AG10803 (cell line): ENCODE data around the gene LLCFC1.

Source experiments
- DNase-seq: peaks from one replicate; pipeline ENCODE4 v3.0.0; 2010; ENCODE audit warnings: low read depth
- H3K4me3 ChIP-seq: 2 replicates; pipeline ENCODE4 v1.5.1; 2011; ENCODE audit warnings: mild to moderate bottlenecking, low read length, control low read depth
- CTCF ChIP-seq: conservative IDR thresholded peaks from 2 replicates; pipeline ENCODE4 v1.5.1; 2011; ENCODE audit warnings: mild to moderate bottlenecking, low read length, control low read depth, inconsistent platforms

Gene LLCFC1

DNA sequence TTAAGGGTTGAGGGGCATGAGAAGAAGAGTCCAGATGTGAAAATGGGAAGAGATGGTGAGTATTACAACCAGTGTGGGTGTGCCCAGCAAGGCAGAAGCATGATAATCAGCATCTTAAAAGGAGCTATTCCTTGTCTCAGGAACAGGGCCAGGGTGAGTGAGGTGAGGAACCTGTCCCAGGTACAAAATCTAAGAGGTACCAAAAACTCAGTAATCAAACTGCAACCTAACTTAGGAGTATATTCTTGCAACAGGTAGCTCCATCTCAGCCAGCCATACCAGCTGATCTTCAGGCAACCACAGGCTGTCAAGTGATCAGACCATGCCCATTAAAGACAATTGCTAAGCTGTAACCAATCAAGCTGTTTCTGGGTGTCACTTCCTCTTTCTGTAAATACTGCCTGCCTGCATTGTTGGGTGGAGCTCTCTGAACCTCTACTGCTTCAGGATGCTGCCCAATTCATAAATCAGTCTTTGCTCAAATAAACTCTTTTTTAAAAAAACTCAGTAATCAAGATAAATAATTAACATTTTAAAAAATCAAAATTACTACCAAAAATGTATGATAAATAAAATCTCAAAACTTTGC is 15.5 kb downstream of the LLCFC1 start:
- no peak overlapping the region for H3K4me3 ChIP-seq
- DNase-seq = no peak
- TF ChIP-seq CTCF = no peak

- DNase-seq = no peak
- no peak for TF ChIP-seq CTCF
- H3K4me3 ChIP-seq = no peak overlapping the region
Observed at GRCh38 chr7:142956951-142957623, 17.8 kb downstream of the LLCFC1 start.

GRCh38 chr7:142957723-142958122 is 18.4 kb downstream of the LLCFC1 start:
- H3K4me3 ChIP-seq = no peak overlapping the region
- no peak for TF ChIP-seq CTCF
- no peak for DNase-seq

- TF ChIP-seq CTCF = no peak
- no peak overlapping the region for H3K4me3 ChIP-seq
- DNase-seq = no peak
Observed at GRCh38 chr7:142959202-142959601, 19.9 kb downstream of the LLCFC1 start.

DNA sequence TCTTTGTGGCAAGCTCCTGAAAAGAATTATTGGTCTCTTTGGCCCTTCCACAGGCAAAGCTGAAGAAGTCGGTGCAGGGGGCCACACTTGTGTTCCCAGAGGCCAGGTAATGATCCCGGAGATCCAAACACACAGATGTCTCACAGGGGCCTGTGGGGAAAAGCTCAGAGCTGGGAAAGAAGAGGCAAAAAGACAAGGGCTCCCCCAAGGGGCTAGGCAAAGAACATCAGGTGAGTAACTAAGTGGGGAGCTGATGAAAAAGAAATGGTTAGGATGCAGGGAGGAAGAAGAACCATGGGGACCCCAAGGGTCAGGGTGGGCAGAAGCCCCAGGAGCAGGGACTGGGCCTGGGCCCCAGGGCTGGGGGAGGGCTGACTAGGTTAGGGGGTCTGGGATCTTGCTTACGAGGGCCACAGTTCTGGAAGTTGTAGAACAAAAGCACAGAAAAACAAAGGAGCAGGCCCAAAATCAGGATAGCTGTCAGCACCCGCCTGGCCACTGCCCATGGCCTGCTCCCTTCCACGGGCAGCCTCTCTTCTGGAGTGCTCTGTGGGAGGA is 21.8 kb downstream of the LLCFC1 start:
- DNase-seq = no peak
- H3K4me3 ChIP-seq = no peak overlapping the region
- no peak for TF ChIP-seq CTCF

- DNase-seq = no peak
- no peak for TF ChIP-seq CTCF
- H3K4me3 ChIP-seq = no peak overlapping the region
Observed at GRCh38 chr7:142961595-142961972, 22.3 kb downstream of the LLCFC1 start.
